Omental fat pad (tissue), 4 donors: ENCODE data around the gene DERL3. TPM values are rescaled to one million over a fixed set of nuclear protein-coding genes. Genes with fewer than 3 reads are reported as not detected.
"Not testable (repeated sequence)": the region's sequence is repeated elsewhere in the genome, so short reads cannot be mapped to it uniquely, and the experiment has no call there.

Source experiments
- ATAC-seq: fragments of 150-250 bp; one replicate; pipeline ENCODE4 v1.9.1; 2016; ENCODE audit warnings: mild to moderate bottlenecking, moderate library complexity; ENCODE audit not compliant: low FRiP score
- DNase-seq: peaks from one replicate; pipeline ENCODE4 v3.0.0-alpha.2; 2019; ENCODE audit warnings: low spot score
- CTCF ChIP-seq, 3 donors: fragments of 450-650 bp; IDR thresholded peaks; one replicate each; pipeline ENCODE4 v1.5.1; 2016 to 2017; ENCODE audit warnings: antibody characterized with exemption in 3 of 3, mild to moderate bottlenecking in 3 of 3, moderate library complexity in 2 of 3
- total RNA-seq, 4 donors: library from RNA; depleted of rRNA; stranded (reverse); fragments of >200 nt; gene quantifications; one replicate each; pipeline ENCODE4 v1.1.0, GENCODE V29; 2016

The DERL3 gene
- total RNA-seq, 4 donors from 2014 or later = 0.47 to 3.1 (median 1.5) TPM

- DNase-seq = no peak
- no peak for ATAC-seq
- TF ChIP-seq CTCF (IDR thresholded peaks at IDR 0.05) = no peak
Observed at GRCh38 chr22:23874871-23875270, 36.1 kb upstream of the DERL3 start.

- DNase-seq (no peak), ATAC-seq (no peak)
- TF ChIP-seq CTCF (IDR thresholded peaks at IDR 0.05) = no peak
Observed at GRCh38 chr22:23868580-23868979, 29.8 kb upstream of the DERL3 start.

GRCh38 chr22:23864499-23865154 is 25.8 kb upstream of the DERL3 start:
- not testable (repeated sequence) for DNase-seq, ATAC-seq

GRCh38 chr22:23862103-23862502 is 23.3 kb upstream of the DERL3 start:
- DNase-seq = no peak
- ATAC-seq = no peak
- TF ChIP-seq CTCF (IDR thresholded peaks at IDR 0.05) = no peak

GRCh38 chr22:23860187-23860586 is 21.4 kb upstream of the DERL3 start:
- ATAC-seq, DNase-seq: not testable (repeated sequence)

- DNase-seq = no peak
- no peak for ATAC-seq
- no peak for TF ChIP-seq CTCF (IDR thresholded peaks at IDR 0.05)
Observed at GRCh38 chr22:23859201-23859600, 20.4 kb upstream of the DERL3 start.

GRCh38 chr22:23858484-23858815 is 19.6 kb upstream of the DERL3 start:
- no peak for DNase-seq
- no peak for TF ChIP-seq CTCF (IDR thresholded peaks at IDR 0.05)
- no peak for ATAC-seq

GRCh38 chr22:23857606-23858483 is 19.0 kb upstream of the DERL3 start, which contains the start of gene SLC2A11:
Gene SLC2A11, plus strand, starts transcription at chr22:23857875. Its CDS starts 125 bp downstream, at chr22:23858000.
- ATAC-seq (peak; percentile 98), DNase-seq (peak; percentile 84)
- no peak for TF ChIP-seq CTCF (IDR thresholded peaks at IDR 0.05)
